ENCODE data around the gene RGMB.

Gene RGMB

DNA sequence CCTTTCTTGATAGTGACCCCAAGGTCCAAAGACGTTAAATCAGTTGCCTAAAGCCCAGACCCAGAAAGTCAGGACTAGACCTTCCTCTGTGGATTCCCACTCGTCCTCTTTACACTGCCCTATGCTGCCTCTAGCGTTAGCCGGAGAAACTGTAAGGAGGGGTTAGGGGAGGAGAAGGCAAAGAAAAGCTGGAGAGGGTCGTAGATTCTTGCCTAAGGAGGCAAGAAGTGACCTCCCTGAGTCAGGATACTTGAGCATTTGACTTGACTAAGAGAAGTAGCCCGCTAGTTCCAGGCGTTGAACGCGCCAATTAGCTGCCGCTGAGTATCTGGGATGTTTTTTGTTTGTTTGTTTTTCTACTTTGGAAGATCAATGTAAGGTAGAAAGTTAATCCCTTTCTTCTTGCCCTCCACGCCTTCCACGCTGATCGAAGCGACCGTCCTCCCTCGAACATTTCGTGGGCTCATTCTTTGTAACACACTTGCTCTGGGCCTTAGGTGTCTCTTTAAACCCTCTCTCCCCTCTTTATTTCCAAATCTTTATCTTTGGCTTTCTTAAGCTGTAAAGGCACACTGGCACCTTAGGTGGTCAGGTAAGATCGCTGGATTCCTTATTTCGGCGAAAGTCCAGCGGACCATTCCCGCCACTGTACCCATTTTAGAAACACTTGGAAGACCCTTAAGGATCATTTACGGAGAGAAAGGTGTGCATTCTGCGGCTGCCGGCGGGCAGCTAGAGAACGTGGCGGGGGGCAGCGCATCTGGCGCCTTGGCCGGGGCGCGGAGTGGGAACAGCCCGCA, 5.1 kb upstream of the RGMB start:
- peak; percentile 34 for DNase-seq

- DNase-seq: no peak
Observed at GRCh38 chr5:98768960-98769209, 4.6 kb upstream of the RGMB start.

- DNase-seq: peak; percentile 21
Observed at GRCh38 chr5:98769210-98769958, 4.1 kb upstream of the RGMB start.

- DNase-seq: no peak
Observed at GRCh38 chr5:98769959-98770208, 3.6 kb upstream of the RGMB start.

- peak; percentile 7 for DNase-seq
Observed at GRCh38 chr5:98770209-98770910, 3.1 kb upstream of the RGMB start.

GRCh38 chr5:98770911-98771322, 2.5 kb upstream of the RGMB start:
- DNase-seq: no peak

DNA sequence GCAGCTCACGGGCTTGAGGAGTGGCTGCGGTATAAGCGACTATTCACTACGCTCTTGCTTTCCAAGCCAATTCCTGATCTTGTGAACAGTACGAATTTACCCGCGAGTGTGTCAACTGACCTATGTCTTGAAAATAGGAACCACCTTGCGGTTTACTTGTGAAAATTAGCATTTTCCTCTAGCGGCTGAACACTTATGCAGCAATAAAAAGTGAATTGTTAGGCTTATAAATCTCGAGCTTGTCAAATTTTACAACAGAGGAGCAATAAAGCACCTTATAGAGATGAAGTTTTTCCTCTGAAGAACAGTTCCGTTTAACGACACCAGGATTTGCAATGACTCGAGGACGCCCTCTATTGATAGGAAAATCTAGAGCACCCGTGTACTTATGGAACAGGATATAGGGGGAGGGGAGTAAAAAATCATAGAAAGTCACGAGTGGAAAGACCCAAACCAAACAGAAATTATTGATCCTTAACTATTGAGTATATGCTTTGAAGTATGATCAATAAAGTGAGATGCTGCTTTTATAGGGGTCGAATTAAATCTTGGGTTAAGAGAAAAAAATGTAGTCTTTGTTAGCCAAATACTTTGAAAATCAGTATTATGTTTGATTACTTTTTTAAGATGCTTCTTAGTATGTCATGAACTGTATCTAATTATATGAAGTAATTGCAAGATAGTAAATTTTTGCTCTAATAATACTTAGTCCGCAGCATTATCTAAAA, 1.9 kb upstream of the RGMB start:
- DNase-seq: peak; percentile 80

DNA sequence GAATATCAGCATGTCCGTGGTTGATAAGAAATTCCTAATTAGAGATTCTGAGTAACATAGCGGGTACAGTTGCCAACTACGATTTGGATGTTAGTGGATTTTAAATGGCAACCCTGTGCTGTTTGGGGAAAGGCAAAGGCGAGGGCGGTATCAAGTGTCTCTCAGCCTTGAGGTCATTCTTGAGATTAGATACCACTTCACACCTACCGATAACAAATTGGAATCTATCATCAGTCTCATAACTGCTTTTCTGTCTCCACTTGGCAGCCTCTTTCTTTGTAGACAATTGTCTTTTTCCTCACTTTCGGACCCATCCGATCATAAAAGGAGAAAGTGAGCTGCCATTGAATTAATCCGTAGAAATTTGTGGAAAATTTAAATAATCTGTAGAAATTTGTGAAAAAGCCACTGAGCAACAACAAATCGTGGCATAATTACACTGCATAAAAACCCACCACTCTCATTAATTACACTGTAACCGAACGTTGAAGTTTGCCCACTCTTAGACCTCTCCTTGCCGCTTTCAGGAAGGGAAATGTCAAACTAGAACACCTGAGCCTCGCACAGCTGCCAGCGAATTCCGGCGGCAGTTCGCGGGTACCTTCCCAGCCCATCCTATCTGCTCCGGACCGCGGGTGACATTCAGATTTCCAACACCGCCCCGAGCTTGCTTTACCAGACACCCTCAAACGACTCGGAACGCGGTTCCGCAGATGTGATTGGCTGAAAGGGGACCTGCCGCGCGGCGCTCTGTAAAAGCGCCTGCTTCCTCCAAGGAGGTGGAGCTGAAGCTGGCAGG, 849 bp upstream of the RGMB start:
- DNase-seq: no peak

GRCh38 chr5:98773214-98773463, 324 bp upstream of the RGMB start:
- DNase-seq: no peak

DNA sequence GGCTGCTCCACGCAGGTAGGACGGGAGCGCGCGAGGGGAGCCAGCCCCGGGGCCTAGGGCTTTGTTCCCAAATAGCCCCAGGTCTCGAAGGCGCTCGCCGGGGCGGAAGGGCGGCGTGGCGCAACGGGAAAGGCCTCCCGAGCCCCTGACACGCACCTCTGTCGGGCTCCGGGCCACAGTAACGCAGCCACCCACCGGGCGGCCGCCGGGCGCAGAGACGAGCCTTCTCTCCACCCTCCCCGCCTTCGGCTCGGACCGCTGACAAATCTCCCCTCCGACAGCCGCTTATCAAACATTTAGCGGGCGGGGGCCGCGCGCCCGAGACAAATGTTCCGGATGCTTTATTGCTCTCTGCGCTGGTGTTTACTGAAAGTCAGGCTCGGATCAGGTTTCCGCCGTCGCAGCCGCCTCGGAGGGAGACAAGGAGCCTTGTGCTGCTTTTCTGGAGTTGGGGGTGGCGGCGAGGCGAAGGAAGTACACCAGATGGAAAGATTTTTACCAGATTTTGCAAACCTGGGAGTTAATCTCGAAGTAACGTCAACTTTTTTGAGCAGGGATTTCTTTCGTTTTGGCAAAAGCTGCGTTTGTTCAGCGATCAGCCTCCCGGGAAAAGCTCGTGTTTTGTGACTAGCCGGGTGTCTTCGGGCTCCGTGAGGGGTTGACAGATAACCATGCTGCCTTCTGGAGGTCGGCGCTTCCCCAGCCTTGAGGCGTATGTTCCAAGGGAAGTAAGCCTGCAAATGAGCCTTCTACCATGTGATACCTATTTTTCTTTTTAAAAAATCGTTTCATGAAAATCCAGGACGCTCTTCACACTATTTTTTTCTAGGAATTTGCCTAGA, 950 bp downstream of the RGMB start:
- DNase-seq: no peak

GRCh38 chr5:98775246-98776065, 2.0 kb downstream of the RGMB start:
- DNase-seq: no peak

DNA sequence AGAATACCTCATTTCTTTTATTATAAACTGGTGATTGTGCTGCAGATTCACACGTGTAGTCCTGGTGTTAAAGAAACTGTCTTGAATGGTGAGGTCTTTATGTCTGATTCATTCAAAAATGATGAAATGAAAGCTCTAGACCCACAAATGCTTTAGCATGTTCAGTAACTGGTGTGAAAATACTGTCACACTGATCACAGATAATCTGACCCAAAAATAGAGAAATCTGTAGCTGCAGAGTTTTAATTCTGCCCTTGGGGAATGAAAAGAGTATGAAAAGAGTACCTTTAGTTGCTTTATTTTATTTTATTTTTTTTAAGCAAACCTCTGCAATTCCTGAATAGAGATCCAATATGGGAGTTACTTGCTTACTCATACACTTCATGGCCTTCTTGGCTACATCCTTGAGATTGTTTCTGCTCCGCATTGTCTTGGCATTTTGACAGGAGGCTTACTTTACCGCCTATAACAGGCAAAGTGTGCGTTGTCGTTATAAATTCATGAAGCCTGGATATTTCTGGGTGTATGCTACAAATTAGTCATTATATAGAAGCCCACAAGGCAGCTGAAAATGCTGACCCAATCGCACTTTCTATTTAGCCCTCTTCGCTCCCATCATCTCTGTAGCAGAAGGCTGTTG, 2.7 kb downstream of the RGMB start:
- DNase-seq: no peak

GRCh38 chr5:98777295-98777694, 3.8 kb downstream of the RGMB start:
- DNase-seq: no peak

- DNase-seq: no peak
Observed at GRCh38 chr5:98779264-98779877, 5.9 kb downstream of the RGMB start.

GRCh38 chr5:98780390-98780789, 6.9 kb downstream of the RGMB start:
- DNase-seq: no peak

GRCh38 chr5:98781520-98781919, 8.1 kb downstream of the RGMB start:
- no peak for DNase-seq

DNA sequence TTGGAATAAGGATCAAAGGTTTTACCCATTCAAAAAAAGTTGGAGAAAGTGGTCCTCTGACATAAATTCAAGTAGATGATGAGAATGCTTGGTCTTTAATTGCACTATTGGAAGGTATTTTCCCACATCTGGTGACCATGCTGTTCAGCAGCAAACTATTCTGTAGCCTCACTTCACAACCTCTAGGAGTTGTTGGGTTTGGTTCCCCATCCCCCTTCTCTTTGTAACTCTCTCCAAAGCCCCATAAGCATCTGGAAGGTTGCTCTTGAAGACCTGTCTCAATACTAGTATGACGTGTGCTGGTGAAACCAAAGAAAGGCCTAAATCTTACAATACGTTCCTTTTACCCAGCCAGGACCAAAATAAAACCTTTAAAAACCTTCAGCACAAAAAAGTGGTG, 8.5 kb downstream of the RGMB start:
- no peak for DNase-seq

- DNase-seq: no peak
Observed at GRCh38 chr5:98783051-98783649, 9.7 kb downstream of the RGMB start.

DNA sequence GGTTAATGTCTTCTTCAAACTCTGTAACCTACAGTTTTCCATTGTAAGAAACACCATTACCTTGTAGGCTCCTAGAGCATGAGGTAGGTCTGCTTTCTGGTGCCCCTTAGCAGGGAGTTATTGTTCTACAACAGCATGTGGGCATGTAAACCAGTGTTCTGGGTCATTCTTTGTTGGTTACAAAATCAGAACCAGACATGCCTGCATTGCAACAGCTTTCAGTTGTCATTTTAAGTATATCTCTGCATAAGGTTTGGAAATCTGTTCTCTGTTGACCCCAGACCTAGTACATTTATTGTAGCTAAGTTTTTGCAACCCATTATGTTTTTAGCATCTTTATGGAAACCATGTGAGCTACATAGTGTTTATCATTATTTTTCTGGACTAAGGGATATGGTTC, 10.9 kb downstream of the RGMB start:
- DNase-seq: no peak

DNA sequence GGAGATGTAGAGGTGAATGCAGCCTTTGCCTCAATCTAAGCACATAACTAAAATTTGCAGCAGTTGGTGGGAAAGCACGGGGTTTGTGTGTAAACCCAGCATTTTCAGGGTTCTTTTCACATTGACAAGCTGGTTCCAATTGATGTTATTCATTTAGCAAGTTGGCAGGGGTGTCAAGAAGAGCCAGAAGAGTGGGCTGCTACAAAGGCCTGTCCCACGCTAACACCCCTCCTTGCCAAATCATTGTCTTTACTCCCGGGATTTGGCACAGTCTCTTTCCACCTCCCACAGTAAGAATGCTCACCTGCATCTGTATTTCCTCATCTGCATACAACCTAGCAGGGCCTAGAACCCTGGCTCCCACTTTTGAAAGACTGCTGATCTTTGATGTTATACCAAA, 11.8 kb downstream of the RGMB start:
- DNase-seq: no peak
